Hepatocyte (in vitro differentiated cells): ENCODE data around the gene NSUN7.

ENCODE experiments used
- CTCF ChIP-seq: fragments of 200-600 bp; sonication (generic); IDR thresholded peaks from 2 replicates; pipeline ENCODE4 v1.5.1; 2016; ENCODE audit warnings: antibody characterized with exemption, mild to moderate bottlenecking; ENCODE audit not compliant: poor library complexity
- EZH2 ChIP-seq: fragments of 200-600 bp; sonication (generic); IDR thresholded peaks from 2 replicates; pipeline ENCODE4 v1.6.1; 2016; ENCODE audit warnings: antibody characterized with exemption, mild to moderate bottlenecking, borderline replicate concordance
- EZH2phosphoT487 ChIP-seq: fragments of 200-600 bp; sonication (generic); IDR thresholded peaks from one replicate; pipeline ENCODE4 v1.6.1; 2018; ENCODE audit warnings: antibody characterized with exemption, mild to moderate bottlenecking, low read depth, moderate library complexity; ENCODE audit not compliant: unreplicated experiment, severe bottlenecking

- TF ChIP-seq CTCF: no peak
- no peak for TF ChIP-seq EZH2phosphoT487
- TF ChIP-seq EZH2: no peak
Observed at GRCh38 chr4:40722576-40723161, 27.1 kb upstream of the NSUN7 start.
